Measurements from ENCODE around the gene TRAPPC2L.

TRAPPC2L gene

GRCh38 chr16:88813269-88814143 lies 43.4 kb upstream of the TRAPPC2L start:
- no peak for TF ChIP-seq CTCF (IDR thresholded peaks at IDR 0.05; ENCODE audit: low read depth, low read length)
- Histone ChIP-seq H3K4me3 (ENCODE audit: low read depth, low read length) (no peak overlapping the region), H3K4me1 (peaks cover 9% of the 10 kb centered on the region), H3K27me3 (peaks cover 12% of the 10 kb centered on the region), H3K9me3 (peaks cover 5% of the 10 kb centered on the region; the same call in 1 of the 2 replicates), H3K36me3 (peaks cover 24% of the 10 kb centered on the region)
- no peak for DNase-seq

DNA sequence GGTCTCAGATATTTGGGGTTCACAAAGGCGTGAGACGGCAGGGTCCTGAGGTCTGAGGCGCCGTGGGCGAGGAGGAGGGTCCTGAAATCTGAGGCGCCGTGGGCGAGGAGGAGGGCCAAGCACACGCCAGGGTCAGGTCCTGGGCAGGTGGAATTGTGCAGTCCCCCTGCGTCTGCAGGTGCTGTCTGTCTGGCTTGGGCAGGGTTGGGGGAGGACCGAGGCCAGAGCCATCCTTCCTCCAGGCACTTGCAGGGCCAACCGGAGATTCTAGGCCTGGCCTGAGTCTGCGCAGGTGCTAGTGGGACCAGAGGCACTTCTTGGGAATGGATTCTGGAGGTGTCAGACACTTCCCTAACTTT lies 42.8 kb upstream of the TRAPPC2L start:
- H3K4me1 ChIP-seq, result peaks cover 9% of the 10 kb centered on the region
- no peak overlapping the region for H3K4me3 ChIP-seq (ENCODE audit: low read depth, low read length)
- peaks cover 18% of the 10 kb centered on the region for H3K36me3 ChIP-seq
- peaks cover 12% of the 10 kb centered on the region for H3K27me3 ChIP-seq
- no peak for DNase-seq
- TF ChIP-seq CTCF (IDR thresholded peaks at IDR 0.05; ENCODE audit: low read depth, low read length), result no peak
- peaks cover 5% of the 10 kb centered on the region; the same call in 1 of the 2 replicates for H3K9me3 ChIP-seq

DNA sequence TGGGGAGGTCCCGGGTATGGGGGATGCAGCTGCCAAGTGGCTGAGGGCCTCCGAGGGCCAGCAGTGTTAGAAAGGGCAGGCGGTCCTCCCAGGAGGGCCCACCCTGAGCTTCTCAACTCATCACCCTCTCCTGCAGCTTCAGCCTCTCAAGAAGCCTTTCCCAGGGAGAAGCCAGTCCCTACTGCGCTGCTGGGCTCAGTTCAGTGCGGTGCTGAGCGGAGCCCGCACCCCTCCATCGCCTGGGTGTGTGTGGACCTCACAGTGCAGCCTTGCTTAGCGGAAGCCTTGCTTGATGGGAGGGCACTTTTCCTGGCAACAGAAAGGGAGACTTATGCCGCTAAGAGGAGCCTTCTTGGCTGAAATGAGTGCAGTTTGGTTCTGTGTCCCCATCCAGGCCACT lies 41.7 kb upstream of the TRAPPC2L start:
- no peak for TF ChIP-seq CTCF (IDR thresholded peaks at IDR 0.05; ENCODE audit: low read depth, low read length)
- no peak for DNase-seq
- peaks cover 5% of the 10 kb centered on the region; the same call in 1 of the 2 replicates for H3K9me3 ChIP-seq
- peaks cover 7% of the 10 kb centered on the region for H3K36me3 ChIP-seq
- peaks cover 12% of the 10 kb centered on the region for H3K27me3 ChIP-seq
- H3K4me3 ChIP-seq (ENCODE audit: low read depth, low read length), result no peak overlapping the region
- H3K4me1 ChIP-seq, result peaks cover 7% of the 10 kb centered on the region

GRCh38 chr16:88815901-88816589 lies 40.9 kb upstream of the TRAPPC2L start:
- H3K4me3 ChIP-seq (ENCODE audit: low read depth, low read length), result no peak overlapping the region
- peak; percentile 76 for TF ChIP-seq CTCF (IDR thresholded peaks at IDR 0.05; ENCODE audit: low read depth, low read length)
- peak; percentile 78 for DNase-seq
- H3K9me3 ChIP-seq, result peaks cover 5% of the 10 kb centered on the region; the same call in 1 of the 2 replicates
- H3K27me3 ChIP-seq, result peaks cover 12% of the 10 kb centered on the region
- no peaks in the 10 kb centered on the region for H3K36me3 ChIP-seq
- H3K4me1 ChIP-seq, result no peaks in the 10 kb centered on the region

DNA sequence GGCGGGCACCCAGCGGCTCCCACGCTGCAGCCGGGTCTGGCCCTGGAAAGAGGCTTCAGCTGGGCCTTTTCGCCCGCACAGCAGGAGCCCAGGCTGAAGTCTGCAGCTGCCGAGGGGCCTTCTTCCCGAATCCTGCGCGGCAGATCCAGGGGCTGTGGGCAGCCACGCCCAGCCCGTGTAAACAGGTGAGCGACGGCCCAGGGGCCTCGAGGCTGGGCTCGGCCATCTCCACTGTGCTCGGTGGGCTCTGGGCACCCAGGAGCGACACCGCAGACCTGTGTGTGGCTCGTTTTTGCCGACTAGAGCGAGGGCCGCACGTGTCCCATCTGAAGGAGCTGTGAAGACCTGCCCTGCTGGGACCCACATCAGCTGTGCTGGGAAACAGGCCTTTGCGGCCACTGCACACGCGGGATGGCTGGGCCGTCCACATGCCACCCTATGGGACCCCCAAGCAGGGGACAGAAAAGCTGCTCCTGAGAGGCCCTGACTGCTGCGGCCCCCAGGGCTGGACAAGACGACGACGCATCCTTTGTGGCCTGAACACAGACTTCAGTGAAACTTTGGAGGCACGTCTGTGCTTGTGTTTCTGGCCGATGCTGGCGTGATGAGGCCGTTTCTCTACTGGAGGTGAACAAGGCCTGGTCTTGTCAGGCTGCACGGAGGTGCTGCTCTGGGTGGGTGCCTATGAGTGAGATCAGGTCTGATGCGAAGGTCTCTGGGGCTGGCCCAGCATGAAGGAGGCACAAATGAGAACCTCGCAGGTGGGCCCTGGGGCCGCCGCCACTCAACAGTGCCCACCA lies 40.0 kb upstream of the TRAPPC2L start:
- peaks cover 5% of the 10 kb centered on the region; the same call in 1 of the 2 replicates for H3K9me3 ChIP-seq
- no peak for DNase-seq
- H3K27me3 ChIP-seq, result peaks cover 12% of the 10 kb centered on the region
- no peaks in the 10 kb centered on the region for H3K36me3 ChIP-seq
- no peak for TF ChIP-seq CTCF (IDR thresholded peaks at IDR 0.05; ENCODE audit: low read depth, low read length)
- H3K4me3 ChIP-seq (ENCODE audit: low read depth, low read length), result no peak overlapping the region
- no peaks in the 10 kb centered on the region for H3K4me1 ChIP-seq
